ENCODE measurements around the gene ZFX.

Gene ZFX

DNA sequence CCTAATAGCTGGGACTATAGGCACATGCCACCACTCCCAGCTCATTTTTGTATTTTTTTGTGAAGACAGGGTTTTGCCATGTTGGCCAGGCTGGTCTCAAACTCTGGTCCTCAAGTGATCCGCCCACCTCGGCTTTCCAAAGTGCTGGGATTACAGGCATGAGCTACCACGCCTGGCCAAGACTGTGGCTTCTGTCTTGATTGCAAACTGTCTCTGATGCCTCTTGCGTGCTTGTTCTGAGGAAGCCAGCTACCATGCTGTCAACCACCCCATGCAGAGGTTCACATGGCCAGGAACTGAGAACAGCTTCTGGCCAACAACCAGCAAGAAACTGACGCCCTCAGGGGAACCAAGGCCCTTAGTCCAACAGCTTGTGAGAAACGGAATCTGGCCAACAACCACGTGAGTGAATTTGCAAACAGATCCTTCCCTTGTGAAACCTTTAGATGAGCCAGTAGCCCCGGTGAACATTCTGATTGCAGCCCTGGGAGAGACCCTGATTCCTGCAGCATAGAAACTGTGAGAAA lies 93.2 kb downstream of the ZFX start:
- no peak for DNase-seq

DNA sequence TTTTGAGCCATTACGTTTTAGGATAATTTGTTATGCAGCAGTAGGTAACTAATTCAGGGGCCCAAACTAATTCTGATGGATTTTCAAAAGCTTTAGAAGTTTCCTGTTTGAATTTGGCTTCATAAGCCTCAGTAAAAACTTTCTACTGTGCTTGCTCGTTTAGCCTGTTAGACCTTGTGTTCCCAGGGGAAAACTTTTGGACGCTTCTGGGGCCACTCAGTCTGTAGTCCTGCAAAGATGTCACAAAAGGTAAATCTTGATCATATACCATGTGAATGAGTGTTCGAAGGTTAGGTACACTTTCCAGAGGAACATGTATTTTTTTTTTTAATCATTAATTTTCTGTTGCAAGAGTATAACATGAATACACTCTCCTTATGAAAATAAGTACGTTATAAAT lies 93.7 kb downstream of the ZFX start:
- no peak for DNase-seq

DNA sequence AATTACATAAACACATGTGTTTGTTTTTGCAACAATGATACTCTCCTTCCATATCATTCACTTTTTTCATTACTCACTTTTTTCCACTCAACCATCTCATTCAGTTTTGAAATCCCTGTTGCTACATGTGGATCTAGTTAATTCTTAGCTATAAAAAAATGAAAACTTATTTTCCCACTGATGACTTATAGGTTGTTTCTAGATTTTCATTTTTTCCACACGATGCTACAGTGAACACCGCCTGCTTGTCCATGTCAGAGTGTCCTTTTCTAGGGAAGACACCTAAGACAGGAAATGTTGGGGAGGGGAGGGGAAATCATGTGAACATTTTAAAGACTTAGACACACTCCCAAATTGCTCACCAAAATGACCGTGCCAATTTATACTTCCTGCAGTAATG lies 94.2 kb downstream of the ZFX start:
- DNase-seq = no peak

DNA sequence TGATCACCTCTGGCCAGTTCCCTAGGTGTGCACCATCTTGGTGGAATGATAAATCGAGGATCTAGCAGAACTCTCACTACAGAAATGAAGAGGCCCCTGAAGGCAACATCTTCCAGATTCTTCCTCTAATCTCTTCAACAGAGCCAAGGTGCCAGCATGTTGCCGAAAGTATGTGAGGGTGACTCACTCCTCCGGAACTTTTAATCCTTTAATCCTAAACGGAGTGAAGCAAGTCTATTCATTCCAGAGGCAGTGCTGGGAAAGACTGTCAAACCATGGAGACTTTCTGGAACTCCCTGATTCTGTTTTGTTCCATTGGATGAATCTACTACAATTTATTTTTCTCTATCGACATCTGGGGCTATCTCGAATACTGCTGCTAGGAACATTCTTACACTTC lies 95.7 kb downstream of the ZFX start:
- no peak for DNase-seq

DNA sequence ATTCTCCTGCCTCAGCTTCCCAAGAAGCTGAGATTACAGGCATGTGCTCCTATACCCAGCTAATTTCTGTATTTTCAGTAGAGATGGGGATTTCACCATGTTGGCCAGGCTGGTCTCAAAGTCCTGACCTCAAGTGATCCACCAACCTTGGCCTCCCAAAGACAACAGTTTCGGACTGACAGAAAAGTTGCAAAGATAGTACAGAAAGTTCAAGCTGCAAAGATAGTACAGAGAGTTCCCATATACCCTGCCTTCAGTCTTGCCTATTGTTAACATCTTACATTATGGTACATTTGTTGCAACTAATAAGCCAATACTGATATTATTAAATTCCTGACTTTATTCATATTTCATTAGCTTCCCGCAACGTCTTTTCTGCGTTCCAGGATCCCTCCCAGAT lies 98.5 kb downstream of the ZFX start:
- no peak for DNase-seq

DNA sequence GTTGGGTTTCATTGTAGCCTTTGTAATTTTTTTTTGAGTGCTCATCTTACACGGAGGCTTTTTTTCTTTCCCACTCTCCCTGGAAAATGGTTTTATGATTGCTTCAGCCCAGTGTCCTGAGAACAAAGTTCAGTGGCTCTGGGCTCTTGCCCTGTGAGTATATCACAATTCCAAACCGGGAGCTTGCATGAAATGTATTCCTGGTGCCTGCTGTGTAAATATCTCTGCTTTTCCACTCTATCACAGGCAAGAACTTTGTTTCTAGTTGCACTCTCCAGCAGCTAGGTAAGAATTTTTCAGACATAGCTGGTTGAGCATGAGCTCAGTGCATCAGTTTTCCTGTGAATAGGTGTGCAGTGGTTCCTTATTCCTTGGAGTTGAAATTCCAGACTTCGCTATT lies 103.5 kb downstream of the ZFX start:
- no peak for DNase-seq

DNA sequence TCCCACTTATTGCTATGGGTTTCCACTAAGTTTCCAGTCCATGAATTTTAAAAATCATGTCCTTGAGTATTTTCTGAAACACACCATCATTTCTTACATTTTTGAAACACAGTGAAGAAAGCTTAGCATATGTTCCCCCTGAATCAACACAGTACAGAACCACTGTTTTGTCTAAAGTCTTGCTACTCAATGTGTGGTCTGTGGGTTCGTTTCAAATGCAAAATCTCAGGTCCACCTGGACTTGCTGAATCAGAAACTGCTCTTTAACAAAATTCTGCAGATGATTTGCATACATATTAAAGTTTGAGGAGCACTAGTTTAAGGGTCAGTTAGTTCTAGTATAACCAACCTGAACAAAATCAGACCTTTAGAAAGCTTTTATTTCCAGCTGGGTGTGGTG lies 103.9 kb downstream of the ZFX start:
- no peak for DNase-seq

DNA sequence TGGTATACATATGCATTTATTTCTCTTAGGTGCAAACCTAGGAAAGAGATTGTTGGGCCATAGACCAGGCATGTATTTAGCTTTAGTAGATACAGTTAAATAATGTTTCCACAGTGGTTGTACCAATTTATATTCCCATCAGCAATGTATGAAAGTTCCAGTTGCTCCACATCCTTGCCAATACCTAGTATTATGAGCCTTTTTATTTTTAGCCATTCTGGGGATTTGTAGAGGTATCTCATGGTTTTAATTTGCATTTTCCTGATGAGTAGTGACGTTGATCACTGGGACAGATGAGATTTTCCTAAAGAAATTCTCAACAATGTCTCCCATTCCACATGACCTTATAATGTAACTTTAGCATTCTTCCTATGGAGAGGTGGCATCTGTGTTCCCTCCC lies 107.5 kb downstream of the ZFX start:
- no peak for DNase-seq

DNA sequence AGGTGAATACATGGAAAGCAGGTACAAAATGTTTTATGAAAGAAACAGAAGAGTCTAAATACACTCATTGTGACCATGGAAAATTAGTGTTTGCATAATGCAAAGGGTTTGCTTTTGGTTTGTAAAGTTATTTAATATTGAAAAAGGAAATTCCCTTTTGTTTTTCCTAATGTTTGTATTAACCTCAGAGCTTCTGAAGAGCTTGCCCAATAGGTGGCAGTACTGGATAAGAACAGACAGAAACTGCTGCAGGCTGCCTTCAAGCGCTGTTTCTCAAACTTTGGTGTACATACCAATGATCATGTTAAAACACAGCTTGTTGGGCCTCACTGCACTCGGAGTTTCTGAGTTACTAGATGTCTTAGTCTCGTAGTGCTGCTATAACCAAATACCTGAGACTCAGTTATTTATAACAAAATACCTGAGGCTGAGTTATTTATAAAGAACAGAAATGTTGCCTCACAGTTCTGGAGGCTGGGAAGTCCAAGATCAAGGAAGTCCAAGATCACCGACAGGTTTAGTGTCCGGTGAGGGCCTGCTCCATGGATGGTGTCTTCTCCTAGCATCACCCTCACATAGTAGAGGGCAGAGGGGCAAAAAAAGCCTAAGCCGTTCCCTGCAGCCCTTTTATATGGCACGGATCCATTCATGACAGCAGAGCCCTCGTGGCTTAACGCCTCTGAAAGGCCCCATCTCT lies 110.2 kb downstream of the ZFX start:
- DNase-seq = no peak

DNA sequence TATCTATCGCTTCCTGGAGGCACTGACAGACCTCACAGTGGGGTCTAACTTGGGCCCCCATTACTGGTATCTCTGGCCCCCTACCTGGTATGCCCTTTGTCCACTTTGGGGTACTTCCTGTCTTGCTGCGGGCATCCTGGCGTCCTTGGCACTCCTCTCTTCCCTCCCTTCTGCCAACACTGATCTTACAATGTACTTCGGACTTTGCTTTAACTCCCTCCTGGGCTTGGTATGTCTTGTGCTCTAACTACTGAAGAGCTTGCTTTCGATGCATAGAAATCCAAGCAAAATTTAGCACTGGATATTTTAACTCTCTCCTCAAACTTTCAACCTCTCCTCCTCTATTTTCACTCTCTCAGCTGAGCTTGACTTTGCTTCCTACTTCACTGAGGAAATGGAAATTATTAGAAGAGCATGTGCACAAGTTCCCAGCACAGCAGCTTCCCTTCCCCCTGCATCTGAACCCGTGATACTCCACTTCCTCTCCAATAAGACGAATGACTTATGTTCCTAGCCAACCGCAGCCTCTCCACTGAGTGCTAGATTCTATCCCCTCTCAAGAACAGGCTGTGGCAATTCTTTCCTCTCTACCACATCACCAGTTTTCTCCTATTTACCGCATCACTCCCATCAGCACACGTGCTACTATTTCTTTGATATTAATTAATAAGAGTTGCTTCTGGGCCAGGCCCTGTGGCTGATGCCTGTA lies 111.5 kb downstream of the ZFX start:
- DNase-seq = peak; percentile 44

DNA sequence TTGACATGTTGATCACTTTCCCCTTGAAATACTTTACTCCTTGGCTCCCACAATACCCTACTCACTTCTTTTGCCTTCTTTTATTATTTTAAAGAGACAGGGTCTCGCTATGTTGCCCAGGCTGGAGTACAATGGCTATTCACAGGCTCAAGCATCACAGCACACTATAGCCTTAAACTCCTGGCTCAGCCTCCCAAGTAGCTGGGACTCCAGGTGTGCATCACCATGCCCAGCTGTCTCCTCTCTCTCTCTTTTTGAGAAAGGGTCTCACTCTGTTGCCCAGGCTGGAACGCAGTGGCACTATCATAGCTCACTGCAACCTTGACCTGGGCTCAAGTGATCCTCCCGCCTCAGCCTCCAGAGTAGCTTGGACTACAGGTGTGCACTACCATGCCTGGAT lies 112.8 kb downstream of the ZFX start:
- no peak for DNase-seq

DNA sequence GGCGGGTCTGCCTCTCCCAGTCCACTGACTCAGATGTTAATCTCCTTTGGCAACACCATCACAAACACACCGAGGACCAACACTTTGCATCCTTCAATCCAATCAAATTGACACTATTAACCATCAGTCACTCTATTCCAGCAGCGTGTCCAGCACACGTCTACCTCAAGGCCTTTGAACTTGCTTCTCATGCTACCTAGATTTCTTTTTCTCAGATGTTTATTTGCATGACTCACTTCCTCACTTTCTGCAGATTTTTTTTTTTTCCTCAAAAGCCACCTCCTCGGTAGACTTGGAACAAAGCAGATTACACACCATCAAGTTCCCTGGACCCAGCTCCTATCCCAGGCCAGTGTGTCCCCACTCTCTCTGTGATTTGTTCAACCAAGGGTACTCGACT lies 114.9 kb downstream of the ZFX start:
- no peak for DNase-seq

Data from SIG-M5 (cell line).